PC-9 (cell line): ENCODE data around the gene EVC2.

Experiments
- EZH2 ChIP-seq: fragments of 200-600 bp; sonication (generic); IDR thresholded peaks from 2 replicates; pipeline ENCODE4 v1.8.0; 2017; ENCODE audit warnings: antibody characterized with exemption, low read depth
- TF ChIP-seq, protein P1 (sequence below): fragments of 200-600 bp; sonication (generic); conservative IDR thresholded peaks from 2 replicates; pipeline ENCODE4 v1.6.1; 2017; ENCODE audit warnings: mixed run types, antibody characterized with exemption, mild to moderate bottlenecking, moderate library complexity

DNA sequence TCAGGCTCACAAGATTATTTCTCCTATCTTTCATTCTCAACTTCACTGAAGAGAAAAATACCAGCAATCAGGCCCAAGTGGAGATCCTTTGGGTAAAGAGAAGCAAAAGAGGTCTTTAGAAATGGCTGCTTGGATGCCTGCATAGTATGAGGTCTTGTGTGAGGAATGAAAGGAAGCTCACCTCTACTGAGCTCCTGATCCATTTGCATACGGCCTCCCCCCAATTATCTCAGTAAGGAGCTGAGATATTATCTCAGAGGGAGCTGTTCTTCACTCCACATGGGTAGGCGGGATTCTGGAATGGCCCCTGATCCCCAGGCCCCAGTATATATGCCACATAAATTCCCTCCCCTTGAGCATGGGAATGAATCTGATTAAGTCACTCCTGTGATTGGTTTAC lies 75.8 kb downstream of the EVC2 start:
- TF ChIP-seq, protein P1, sequence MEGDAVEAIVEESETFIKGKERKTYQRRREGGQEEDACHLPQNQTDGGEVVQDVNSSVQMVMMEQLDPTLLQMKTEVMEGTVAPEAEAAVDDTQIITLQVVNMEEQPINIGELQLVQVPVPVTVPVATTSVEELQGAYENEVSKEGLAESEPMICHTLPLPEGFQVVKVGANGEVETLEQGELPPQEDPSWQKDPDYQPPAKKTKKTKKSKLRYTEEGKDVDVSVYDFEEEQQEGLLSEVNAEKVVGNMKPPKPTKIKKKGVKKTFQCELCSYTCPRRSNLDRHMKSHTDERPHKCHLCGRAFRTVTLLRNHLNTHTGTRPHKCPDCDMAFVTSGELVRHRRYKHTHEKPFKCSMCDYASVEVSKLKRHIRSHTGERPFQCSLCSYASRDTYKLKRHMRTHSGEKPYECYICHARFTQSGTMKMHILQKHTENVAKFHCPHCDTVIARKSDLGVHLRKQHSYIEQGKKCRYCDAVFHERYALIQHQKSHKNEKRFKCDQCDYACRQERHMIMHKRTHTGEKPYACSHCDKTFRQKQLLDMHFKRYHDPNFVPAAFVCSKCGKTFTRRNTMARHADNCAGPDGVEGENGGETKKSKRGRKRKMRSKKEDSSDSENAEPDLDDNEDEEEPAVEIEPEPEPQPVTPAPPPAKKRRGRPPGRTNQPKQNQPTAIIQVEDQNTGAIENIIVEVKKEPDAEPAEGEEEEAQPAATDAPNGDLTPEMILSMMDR: no peak
- no peak for TF ChIP-seq EZH2
